ENCODE data around the gene SNRNP200. TPM values are rescaled to one million over a fixed set of nuclear protein-coding genes. Genes with fewer than 3 reads are reported as not detected.

Gene SNRNP200
- total RNA-seq, 4 donors from 2014 or later, result 64.8 to 97.7 (median 84.3) TPM

- ATAC-seq (ENCODE audit: low FRiP score) (no peak), DNase-seq (ENCODE audit: low spot score) (no peak)
- TF ChIP-seq CTCF (IDR thresholded peaks at IDR 0.05), result no peak
Measured at GRCh38 chr2:96239091-96239490, 66.3 kb downstream of the SNRNP200 start.

DNA sequence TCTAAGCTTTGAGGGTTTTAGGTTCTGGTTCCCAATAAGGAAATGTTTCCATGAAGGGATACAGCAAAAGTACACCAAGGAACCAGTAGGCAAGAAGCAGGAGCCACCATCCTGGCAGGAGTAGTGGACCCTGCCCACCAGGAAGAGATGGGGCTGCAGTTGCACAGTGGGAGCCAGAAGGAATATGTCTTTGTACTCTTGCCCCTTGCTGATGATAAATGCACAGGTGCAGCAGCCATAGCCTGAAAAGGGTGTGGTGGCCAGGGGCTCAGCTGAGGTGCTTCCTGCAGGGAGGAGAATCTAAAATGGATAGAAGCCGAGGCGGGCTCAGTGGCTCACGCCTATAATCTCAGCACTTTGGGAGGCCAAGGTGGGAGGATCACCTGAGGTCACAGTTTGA, 67.1 kb downstream of the SNRNP200 start:
- no peak for ATAC-seq (ENCODE audit: low FRiP score)

GRCh38 chr2:96236882-96237281, 68.5 kb downstream of the SNRNP200 start:
- no peak for ATAC-seq (ENCODE audit: low FRiP score)
- DNase-seq (ENCODE audit: low spot score), result no peak
- TF ChIP-seq CTCF (IDR thresholded peaks at IDR 0.05), result no peak

More for the DNA sequence above, 67.1 kb downstream of the SNRNP200 start:
- DNase-seq (ENCODE audit: low spot score), result no peak
- TF ChIP-seq CTCF (IDR thresholded peaks at IDR 0.05), result no peak

DNA sequence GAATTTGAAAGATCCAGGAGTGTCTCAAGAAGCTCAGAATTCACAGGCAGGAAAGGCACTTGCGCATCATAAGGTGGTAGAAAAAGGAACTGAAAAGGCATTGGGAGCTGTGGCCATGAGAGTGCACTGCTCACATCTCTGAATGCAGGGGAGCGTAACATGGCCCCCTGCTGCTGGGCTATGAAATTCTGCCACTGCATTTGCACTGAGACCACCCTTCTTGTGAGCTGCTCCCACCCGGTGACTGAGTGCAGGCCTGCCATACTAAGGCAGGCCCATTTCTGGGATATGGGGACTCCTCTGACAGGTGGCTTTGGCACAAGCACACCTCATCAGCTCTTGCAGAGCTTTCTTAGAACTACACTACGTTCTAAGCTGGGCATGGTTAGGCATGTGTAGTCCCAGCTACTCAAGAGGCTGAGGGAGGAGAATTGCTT, 71.4 kb downstream of the SNRNP200 start:
- DNase-seq (ENCODE audit: low spot score) (no peak), ATAC-seq (ENCODE audit: low FRiP score) (no peak)
- TF ChIP-seq CTCF (IDR thresholded peaks at IDR 0.05), result no peak

GRCh38 chr2:96233436-96233835, 71.9 kb downstream of the SNRNP200 start:
- DNase-seq (ENCODE audit: low spot score), result no peak
- no peak for ATAC-seq (ENCODE audit: low FRiP score)
- no peak for TF ChIP-seq CTCF (IDR thresholded peaks at IDR 0.05)

DNA sequence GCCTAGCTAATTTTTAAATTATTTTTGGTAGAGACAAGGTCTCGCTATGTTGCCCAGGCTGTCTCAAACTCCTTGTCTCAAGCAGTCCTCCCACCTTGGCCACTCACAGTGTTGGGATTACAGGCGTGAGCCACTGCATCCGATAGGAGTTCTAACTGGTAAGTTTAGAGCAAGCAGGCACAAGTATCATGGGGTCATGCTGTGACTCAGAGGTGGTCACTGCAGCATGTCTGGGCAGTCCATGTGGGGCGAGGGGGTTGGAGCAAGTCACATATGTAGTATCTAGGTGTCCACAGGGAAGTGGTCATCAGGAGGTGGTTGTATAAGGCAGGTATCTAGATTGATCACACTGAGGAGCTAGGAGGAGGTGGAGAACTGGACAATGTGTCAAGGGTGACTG, 74.0 kb downstream of the SNRNP200 start:
- no peak for ATAC-seq (ENCODE audit: low FRiP score)
- DNase-seq (ENCODE audit: low spot score), result no peak
- TF ChIP-seq CTCF (IDR thresholded peaks at IDR 0.05), result no peak

DNA sequence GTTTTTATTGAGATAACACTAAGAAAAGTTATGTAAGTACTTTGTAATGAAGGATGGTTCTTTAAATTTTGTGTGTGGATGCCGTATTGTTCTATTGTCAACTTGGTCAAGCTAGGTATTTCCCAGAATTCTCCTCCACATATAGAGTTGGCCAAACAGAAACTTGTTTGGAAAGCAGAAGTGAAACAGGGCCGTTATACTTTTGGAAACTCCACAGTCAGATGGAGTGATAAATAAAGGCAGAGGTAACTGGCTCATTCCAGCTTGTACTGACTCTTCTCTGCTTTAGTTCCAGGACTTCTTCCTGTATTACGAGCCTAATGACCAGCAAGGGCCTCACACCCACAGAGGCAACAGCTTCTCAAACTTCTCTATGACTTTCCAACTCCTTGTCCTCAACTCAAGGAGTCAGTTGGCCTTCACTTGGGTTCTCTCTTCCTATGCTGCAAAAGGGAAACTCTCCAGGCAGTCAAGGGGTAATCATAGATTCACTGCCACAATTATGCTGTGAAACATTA, 80.3 kb downstream of the SNRNP200 start:
- DNase-seq (ENCODE audit: low spot score) (no peak), ATAC-seq (ENCODE audit: low FRiP score) (no peak)

More for the DNA sequence above, 80.3 kb downstream of the SNRNP200 start:
- no peak for TF ChIP-seq CTCF (IDR thresholded peaks at IDR 0.05)
